Fibroblast of peridontal ligament (primary cell): Measurements from ENCODE around the gene SULT4A1.

ENCODE experiments used
- DNase-seq: peaks from one replicate; pipeline ENCODE4 v3.0.0-alpha.2; 2010; ENCODE audit errors: extremely low read depth

Gene SULT4A1

GRCh38 chr22:43860831-43861230 lies 1.5 kb downstream of the SULT4A1 start:
- DNase-seq, result no peak

DNA sequence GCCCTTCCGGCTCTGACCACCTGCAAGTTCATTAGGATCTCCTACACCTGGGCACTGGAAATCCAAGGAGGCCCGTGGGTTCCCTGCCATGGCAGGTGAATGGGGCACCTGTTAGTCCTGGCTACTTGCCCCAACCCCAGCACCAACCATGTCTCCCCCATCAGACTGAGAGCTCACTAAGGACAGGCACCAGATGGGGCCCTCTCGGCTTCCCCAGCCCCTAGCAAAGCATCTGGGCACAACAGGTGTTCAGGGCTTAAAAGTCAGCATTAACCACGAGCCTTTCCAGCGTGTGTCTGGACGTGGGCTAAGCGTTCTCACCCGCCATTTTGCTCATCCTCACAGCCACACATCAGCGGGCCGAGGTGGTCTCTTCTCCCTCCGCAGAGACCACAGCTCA lies 2.2 kb downstream of the SULT4A1 start:
- no peak for DNase-seq

DNA sequence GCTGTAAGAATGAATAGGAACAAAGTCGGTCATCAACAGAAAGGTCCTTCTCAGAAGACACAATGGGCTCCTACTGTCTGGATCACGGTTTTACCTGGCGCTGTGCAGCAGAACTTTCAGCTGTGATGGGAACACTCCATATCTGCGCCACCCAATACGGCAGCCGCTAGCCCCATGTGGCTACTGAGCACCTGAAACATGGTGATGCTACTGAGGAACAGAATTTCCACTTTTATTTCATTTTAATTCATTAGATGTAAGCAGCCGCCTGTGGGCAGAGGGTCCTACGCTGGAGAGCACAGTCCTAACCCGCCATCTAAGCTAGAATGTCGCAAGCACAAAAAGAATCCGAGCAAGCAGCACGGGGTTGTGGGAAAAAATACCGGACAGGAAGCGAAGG lies 2.7 kb downstream of the SULT4A1 start:
- no peak for DNase-seq

DNA sequence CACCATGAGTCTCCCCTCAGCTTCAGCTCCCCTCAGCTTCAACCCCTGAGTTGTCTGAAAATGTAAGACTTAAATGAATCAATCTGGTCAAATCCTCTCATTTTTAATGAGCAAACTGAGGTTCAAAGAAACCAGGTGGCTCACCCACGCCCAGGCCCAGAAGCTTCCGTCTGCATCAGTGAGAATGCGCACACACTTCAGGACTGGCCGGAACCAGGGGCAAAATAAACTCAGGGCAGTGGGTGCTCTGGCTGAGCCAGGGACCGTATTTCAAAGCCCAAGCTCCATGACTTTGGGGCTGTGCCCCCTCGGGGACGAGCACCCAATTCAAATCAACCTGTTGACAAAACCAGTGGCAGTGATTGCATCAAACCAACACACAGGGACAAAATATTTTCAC lies 3.1 kb downstream of the SULT4A1 start:
- no peak for DNase-seq

GRCh38 chr22:43858156-43858895 lies 4.0 kb downstream of the SULT4A1 start:
- no peak for DNase-seq

- no peak for DNase-seq
Measured at GRCh38 chr22:43857367-43857766, 4.9 kb downstream of the SULT4A1 start.

GRCh38 chr22:43855431-43855830 lies 6.9 kb downstream of the SULT4A1 start:
- DNase-seq, result no peak

DNA sequence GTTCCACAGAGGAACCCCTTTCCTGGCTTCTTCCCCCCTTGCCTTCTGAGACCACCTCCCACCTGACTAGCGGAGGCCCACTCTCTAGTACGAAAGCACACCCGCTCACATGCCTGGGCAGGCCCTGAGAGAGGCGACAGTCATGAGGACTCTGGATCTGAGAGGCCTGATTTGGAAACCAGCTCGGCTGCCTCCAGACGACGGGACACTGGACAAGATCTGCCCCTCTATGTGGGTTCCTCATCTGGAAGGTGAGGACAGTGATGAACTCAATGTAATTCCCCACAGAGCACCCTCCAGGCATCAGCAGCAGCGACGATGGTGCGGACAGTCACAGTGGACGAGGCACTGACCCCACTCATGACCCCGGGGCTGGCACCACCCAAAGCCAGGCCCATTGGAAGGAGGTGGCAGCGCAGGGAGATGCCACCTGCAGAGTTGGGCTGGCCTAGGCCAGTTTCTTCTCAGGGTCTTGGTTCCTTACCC lies 7.5 kb downstream of the SULT4A1 start:
- DNase-seq, result no peak

- no peak for DNase-seq
Measured at GRCh38 chr22:43854121-43854785, 8.1 kb downstream of the SULT4A1 start.

- DNase-seq, result no peak
Measured at GRCh38 chr22:43853328-43853931, 8.9 kb downstream of the SULT4A1 start.

DNA sequence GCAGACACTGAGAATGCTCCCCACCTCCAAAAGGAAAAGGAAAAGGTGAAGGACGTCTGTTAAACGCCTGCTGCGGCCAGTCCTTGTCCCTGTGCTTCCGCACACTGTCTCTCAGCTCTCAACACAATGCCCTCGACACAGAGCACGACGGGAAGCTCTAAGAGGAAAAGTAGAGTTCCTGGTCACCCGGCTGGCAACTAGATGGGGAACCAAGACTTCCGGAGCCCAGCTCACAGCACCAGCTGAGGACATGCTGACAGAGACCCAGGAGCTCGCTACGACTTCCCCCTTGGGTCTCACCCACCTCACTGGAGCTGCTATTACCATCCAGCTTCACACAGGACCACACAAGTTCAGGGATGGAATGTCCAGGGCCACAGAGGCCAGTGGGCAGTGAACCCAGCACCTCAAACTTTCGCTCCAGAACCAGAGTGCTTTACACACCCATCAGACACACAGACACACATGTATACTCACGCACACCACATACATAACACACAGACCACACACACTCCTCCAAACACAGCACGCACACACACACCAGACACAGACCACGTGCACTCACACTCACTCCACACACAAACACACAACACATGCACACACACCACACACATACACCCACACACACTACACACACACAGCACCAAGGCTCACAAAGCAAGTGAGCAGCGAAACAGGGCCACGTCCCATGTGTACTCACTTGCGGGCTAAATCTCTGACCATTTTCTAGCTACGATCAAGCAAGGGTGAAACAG lies 9.6 kb downstream of the SULT4A1 start:
- DNase-seq, result no peak

GRCh38 chr22:43851979-43852307 lies 10.4 kb downstream of the SULT4A1 start:
- DNase-seq, result no peak

- DNase-seq, result no peak
Measured at GRCh38 chr22:43851058-43851978, 11.0 kb downstream of the SULT4A1 start.

- no peak for DNase-seq
Measured at GRCh38 chr22:43850529-43850928, 11.8 kb downstream of the SULT4A1 start.

- no peak for DNase-seq
Measured at GRCh38 chr22:43849731-43850130, 12.6 kb downstream of the SULT4A1 start.

DNA sequence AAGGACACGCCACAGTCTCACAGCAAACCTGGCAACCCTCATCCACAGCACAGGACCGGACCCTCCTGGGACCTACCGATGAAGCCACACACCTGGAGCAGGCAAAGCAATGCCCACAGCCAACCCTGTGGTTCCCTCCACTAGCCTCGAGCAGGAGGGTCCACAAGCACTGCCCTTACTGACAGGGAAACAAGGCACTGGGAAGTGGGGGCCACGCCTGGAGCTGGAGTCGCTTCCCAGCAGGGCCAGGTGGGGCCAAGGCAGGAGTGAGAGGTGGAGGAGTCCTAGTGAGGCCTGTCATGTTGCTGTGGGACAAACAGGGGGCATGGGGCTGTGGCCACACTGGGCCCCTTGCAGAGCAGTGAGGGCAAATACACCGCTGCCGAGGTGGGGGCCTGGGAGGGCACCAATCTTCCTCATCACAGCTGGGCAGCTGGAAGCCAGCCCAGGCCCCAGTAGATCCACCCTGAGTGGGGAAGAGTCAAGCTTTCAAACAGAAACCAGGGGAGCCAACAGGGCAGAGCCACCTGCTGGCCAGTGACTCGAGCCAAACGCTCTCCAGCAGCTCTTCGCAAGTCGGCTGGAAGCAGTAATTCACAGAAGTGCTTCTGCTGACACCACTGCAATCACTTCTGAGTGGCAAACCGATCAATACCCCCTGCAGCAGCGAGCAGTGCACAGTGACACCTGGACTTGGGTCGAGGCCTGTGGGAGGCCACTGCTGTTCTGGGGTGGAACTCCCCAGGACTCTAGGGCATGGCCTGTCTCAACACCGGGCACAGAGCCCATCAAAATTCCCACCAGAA lies 13.7 kb downstream of the SULT4A1 start:
- no peak for DNase-seq

DNA sequence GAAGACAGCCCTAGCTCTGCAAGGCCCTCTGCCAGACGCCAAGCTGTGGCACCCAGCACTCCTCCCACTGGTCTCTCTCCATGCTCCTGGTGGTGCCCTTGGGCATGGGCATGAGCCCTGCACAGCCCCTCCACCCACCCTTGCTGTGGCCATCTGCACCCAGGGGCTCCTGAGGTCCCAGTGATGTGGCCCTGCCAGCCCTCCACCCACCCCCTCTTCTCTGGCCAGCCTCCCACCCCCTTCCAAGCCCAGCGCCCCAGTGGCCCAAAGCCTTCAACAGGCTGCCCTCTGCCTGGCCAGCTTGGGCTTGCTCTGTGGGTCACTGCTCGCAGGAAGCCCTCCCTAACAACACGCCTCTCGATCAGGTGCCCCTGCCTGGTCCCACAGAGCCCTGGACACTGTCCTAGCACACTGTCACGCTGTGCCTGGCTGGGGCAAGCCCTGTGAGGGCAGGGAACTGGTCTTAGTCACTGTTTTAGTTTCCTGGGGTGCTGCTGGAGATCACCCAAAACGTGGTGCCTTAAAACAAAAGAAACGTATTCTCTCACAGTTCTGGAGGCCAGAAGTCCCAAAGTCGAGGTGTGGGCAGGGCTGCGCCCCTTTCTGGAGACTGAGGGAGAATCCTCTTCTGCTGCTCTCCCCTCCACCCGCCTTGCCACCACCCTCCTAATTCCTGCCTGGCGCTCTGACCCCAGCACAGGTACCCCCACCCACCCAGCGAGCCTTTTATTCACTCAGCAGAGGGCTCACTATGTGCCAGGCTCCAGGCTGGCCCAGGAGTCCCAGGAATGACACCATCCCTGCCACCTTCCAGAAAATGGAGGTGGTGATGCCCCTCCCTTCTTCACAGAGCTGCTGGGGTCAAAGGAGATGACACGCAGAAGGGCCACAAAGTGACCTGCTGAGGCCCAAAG lies 14.7 kb downstream of the SULT4A1 start:
- no peak for DNase-seq

- no peak for DNase-seq
Measured at GRCh38 chr22:43846966-43847365, 15.3 kb downstream of the SULT4A1 start.

DNA sequence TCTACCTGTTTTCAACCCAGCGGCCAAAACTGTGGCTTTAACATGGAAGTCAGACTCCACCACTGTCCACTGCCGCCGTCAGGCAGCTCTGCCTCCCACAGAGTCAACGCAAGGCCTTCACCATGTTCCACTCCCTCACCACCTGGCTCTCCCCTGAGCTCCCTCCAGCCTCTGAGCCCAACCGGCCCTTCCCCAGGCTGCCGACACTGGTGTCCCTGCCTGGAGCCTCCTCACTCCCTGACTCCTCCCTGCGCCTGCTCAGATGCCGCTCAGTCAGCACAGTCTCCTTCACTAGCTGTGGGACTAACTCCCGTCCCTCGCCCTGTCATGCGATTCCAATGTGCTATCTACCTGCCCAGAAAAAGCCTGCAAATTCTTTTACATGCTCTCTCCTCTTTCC lies 16.3 kb downstream of the SULT4A1 start:
- no peak for DNase-seq
